HepG2 (cell line): ENCODE measurements around the gene USP27X. TPM values are rescaled to one million over a fixed set of nuclear protein-coding genes. Genes with fewer than 3 reads are reported as not detected.

Source experiments
- ARNTL ChIP-seq: sonication (generic); formaldehyde crosslinking; IDR thresholded peaks from 2 replicates; pipeline ENCODE4 v1.4.0; 2020; ENCODE audit warnings: mild to moderate bottlenecking, missing genetic modification reagents
- BRD4 ChIP-seq: sonication (generic); formaldehyde crosslinking; IDR thresholded peaks from 2 replicates; pipeline ENCODE4 v1.4.0; 2020; ENCODE audit warnings: missing genetic modification reagents
- CC2D1A ChIP-seq: sonication (generic); formaldehyde crosslinking; IDR thresholded peaks from 2 replicates; pipeline ENCODE4 v1.8.1; 2023; ENCODE audit warnings: mild to moderate bottlenecking, missing genetic modification reagents
- FLYWCH1 ChIP-seq: sonication (generic); formaldehyde crosslinking; IDR thresholded peaks from 2 replicates; pipeline ENCODE4 v1.8.1; 2023; ENCODE audit warnings: mild to moderate bottlenecking, missing genetic modification reagents
- GABPA ChIP-seq, 2 experiments: IDR thresholded peaks; 2 replicates each; pipeline ENCODE4 v1.6.1; 2011 to 2016; ENCODE audit warnings: low read depth in 2 of 2, low read length in 1 of 2, missing biosample characterization in 1 of 2, missing genetic modification characterization in 1 of 2
- MTA3 ChIP-seq: sonication (generic); formaldehyde crosslinking; IDR thresholded peaks from 2 replicates; pipeline ENCODE4 v1.4.0; 2020; ENCODE audit warnings: missing genetic modification reagents
- NFE2L1 ChIP-seq: sonication (generic); formaldehyde crosslinking; IDR thresholded peaks from 2 replicates; pipeline ENCODE4 v1.4.0; 2020; ENCODE audit warnings: missing genetic modification reagents, mild to moderate bottlenecking, borderline replicate concordance
- NFE2L2 ChIP-seq: fragments of 150-350 bp; IDR thresholded peaks from 2 replicates; pipeline ENCODE4 v1.6.1; 2014; ENCODE audit warnings: low read length
- NR2F2 ChIP-seq: IDR thresholded peaks from 2 replicates; pipeline ENCODE4 v1.6.1; 2012; ENCODE audit warnings: low read depth, inconsistent platforms, borderline replicate concordance
- PLRG1 ChIP-seq: fragments of 450-650 bp; conservative IDR thresholded peaks from 2 replicates; pipeline ENCODE4 v1.6.1; 2016
- PTBP1 ChIP-seq: fragments of 200-400 bp; formaldehyde crosslinking; IDR thresholded peaks from 2 replicates; pipeline ENCODE4 v1.6.1; 2018; ENCODE audit warnings: low read length, low read depth; ENCODE audit not compliant: poor library complexity, severe bottlenecking
- SMARCE1 ChIP-seq: fragments of 450-650 bp; IDR thresholded peaks from 2 replicates; pipeline ENCODE4 v1.6.1; 2017; ENCODE audit warnings: borderline replicate concordance
- ZNF234 ChIP-seq: sonication (generic); formaldehyde crosslinking; conservative IDR thresholded peaks from 2 replicates; pipeline ENCODE4 v1.5.1; 2020; ENCODE audit warnings: mild to moderate bottlenecking, missing genetic modification reagents
- ZNF3 ChIP-seq: IDR thresholded peaks from 2 replicates; pipeline ENCODE4 v1.7.0; 2017; ENCODE audit warnings: inconsistent platforms
- ZNF34 ChIP-seq: sonication (generic); formaldehyde crosslinking; IDR thresholded peaks from 2 replicates; pipeline ENCODE4 v1.4.0; 2020; ENCODE audit warnings: mild to moderate bottlenecking, missing genetic modification reagents, borderline replicate concordance
- polyA plus RNA-seq, 8 experiments: library from polyadenylated mRNA; depleted of rRNA in 3 of 8; stranded (reverse) in 7 of 8; unstranded in 1 of 8; fragments of >200 nt; fragmentation: Illumina TruSeq in 4 of 8; extraction: Trizol in 4 of 8; gene quantifications; 2 replicates each; pipeline versions ENCODE4 v1.2.1 to v1.2.3, GENCODE V29; 2011 to 2016; ENCODE audit warnings: low read depth in 4 of 8, missing spikeins in 1 of 8, mixed read lengths in 1 of 8; ENCODE audit not compliant: insufficient read depth in 1 of 8
- total RNA-seq, 5 experiments: library from RNA; depleted of rRNA; stranded (reverse); fragments of >200 nt; fragmentation: Illumina TruSeq; extraction: Trizol; gene quantifications; 2 replicates each; pipeline ENCODE4 v1.2.3, GENCODE V29; 2016; ENCODE audit warnings: low read depth in 1 of 5
- TF ChIP-seq, protein P1 (sequence below): sonication (generic); formaldehyde crosslinking; IDR thresholded peaks from 2 replicates; pipeline ENCODE4 v1.4.0; 2020; ENCODE audit warnings: missing genetic modification reagents, borderline replicate concordance
- TF ChIP-seq, protein P2 (sequence below): sonication (generic); formaldehyde crosslinking; IDR thresholded peaks from 2 replicates; pipeline ENCODE4 v1.4.0; 2020; ENCODE audit warnings: mild to moderate bottlenecking, missing genetic modification reagents, borderline replicate concordance
- TF ChIP-seq, protein P3 (sequence below): sonication (generic); formaldehyde crosslinking; IDR thresholded peaks from 2 replicates; pipeline ENCODE4 v1.8.0; 2022; ENCODE audit warnings: mild to moderate bottlenecking, missing genetic modification reagents
- TF ChIP-seq, protein P4 (sequence below): sonication (generic); formaldehyde crosslinking; IDR thresholded peaks from 2 replicates; pipeline ENCODE4 v1.9.0; 2022; ENCODE audit warnings: low read depth, missing genetic modification reagents
- TF ChIP-seq, protein P5 (sequence below): IDR thresholded peaks from 2 replicates; pipeline ENCODE4 v1.6.1; 2016; ENCODE audit warnings: low read depth, borderline replicate concordance
- TF ChIP-seq, protein P6 (sequence below): sonication (generic); formaldehyde crosslinking; IDR thresholded peaks from 2 replicates; pipeline ENCODE4 v1.9.0; 2021; ENCODE audit warnings: missing genetic modification reagents, borderline replicate concordance

USP27X gene
- total and polyA plus RNA-seq, 2 of the 13 experiments (the other 11 are each of a cell fraction or from before 2014, with no cell fraction given), result 7.2 to 9.7 TPM

DNA sequence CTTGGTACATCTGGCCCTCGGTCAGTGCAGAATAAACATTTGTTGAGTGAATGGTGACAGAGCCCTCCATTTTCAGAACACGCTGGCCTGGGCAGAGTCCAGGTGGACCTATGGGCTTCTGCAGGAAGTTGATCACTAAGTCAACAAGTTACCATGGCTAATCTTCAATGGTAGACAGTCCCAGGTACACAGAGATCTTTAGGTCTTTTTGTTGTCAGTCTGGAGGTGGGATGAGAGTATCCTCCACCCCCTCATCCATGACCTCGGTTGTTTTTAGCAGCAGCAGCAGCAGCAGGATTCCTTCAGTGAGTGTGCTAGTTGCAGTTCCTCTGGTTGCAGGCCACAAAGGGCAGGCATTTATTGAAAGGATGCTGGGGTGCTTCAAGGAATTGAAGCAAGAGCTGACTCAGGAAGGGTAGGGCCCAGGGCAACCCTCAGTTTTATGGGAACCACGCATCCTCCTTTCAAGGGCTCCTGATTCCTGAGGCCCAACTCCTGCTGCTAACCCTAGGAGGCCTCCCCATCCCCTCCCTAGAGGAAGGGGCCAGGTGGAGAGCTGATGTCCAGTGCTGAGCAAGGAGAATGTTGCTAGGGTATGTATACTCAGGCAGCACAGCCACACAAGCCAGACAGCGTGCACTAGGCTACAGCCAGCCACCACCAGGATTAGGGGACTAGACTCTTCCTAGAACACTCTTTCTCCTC is 1.7 kb upstream of the USP27X start (continued):
- no peak for TF ChIP-seq PLRG1
- no peak for TF ChIP-seq CC2D1A (CRISPR knock-in tag)
- TF ChIP-seq, protein P1, sequence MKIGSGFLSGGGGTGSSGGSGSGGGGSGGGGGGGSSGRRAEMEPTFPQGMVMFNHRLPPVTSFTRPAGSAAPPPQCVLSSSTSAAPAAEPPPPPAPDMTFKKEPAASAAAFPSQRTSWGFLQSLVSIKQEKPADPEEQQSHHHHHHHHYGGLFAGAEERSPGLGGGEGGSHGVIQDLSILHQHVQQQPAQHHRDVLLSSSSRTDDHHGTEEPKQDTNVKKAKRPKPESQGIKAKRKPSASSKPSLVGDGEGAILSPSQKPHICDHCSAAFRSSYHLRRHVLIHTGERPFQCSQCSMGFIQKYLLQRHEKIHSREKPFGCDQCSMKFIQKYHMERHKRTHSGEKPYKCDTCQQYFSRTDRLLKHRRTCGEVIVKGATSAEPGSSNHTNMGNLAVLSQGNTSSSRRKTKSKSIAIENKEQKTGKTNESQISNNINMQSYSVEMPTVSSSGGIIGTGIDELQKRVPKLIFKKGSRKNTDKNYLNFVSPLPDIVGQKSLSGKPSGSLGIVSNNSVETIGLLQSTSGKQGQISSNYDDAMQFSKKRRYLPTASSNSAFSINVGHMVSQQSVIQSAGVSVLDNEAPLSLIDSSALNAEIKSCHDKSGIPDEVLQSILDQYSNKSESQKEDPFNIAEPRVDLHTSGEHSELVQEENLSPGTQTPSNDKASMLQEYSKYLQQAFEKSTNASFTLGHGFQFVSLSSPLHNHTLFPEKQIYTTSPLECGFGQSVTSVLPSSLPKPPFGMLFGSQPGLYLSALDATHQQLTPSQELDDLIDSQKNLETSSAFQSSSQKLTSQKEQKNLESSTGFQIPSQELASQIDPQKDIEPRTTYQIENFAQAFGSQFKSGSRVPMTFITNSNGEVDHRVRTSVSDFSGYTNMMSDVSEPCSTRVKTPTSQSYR (CRISPR knock-in tag), result no peak
- TF ChIP-seq, protein P2, sequence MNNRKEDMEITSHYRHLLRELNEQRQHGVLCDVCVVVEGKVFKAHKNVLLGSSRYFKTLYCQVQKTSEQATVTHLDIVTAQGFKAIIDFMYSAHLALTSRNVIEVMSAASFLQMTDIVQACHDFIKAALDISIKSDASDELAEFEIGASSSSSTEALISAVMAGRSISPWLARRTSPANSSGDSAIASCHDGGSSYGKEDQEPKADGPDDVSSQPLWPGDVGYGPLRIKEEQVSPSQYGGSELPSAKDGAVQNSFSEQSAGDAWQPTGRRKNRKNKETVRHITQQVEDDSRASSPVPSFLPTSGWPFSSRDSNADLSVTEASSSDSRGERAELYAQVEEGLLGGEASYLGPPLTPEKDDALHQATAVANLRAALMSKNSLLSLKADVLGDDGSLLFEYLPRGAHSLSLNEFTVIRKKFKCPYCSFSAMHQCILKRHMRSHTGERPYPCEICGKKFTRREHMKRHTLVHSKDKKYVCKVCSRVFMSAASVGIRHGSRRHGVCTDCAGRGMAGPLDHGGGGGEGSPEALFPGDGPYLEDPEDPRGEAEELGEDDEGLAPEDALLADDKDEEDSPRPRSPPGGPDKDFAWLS, result no peak
- no peak for TF ChIP-seq FLYWCH1
- TF ChIP-seq ARNTL (CRISPR knock-in tag), result no peak
- TF ChIP-seq, protein P3, sequence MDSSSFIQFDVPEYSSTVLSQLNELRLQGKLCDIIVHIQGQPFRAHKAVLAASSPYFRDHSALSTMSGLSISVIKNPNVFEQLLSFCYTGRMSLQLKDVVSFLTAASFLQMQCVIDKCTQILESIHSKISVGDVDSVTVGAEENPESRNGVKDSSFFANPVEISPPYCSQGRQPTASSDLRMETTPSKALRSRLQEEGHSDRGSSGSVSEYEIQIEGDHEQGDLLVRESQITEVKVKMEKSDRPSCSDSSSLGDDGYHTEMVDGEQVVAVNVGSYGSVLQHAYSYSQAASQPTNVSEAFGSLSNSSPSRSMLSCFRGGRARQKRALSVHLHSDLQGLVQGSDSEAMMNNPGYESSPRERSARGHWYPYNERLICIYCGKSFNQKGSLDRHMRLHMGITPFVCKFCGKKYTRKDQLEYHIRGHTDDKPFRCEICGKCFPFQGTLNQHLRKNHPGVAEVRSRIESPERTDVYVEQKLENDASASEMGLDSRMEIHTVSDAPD (CRISPR knock-in tag), result no peak; the same call in 1 of the 2 replicates
- no peak for TF ChIP-seq NFE2L1 (CRISPR knock-in tag)
- no peak for TF ChIP-seq ZNF234 (CRISPR knock-in tag)
- TF ChIP-seq MTA3 (CRISPR knock-in tag), result no peak
- TF ChIP-seq ZNF34 (CRISPR knock-in tag), result no peak
- no peak for TF ChIP-seq GABPA (IDR thresholded peaks at IDR 0.05; ENCODE audit: low read depth, low read length)
- peak; percentile 70 for TF ChIP-seq GABPA (CRISPR knock-in tag; IDR thresholded peaks at IDR 0.05; ENCODE audit: low read depth)
- no peak for TF ChIP-seq NR2F2
- TF ChIP-seq PTBP1, result no peak
- no peak for TF ChIP-seq SMARCE1
- TF ChIP-seq, protein P4, sequence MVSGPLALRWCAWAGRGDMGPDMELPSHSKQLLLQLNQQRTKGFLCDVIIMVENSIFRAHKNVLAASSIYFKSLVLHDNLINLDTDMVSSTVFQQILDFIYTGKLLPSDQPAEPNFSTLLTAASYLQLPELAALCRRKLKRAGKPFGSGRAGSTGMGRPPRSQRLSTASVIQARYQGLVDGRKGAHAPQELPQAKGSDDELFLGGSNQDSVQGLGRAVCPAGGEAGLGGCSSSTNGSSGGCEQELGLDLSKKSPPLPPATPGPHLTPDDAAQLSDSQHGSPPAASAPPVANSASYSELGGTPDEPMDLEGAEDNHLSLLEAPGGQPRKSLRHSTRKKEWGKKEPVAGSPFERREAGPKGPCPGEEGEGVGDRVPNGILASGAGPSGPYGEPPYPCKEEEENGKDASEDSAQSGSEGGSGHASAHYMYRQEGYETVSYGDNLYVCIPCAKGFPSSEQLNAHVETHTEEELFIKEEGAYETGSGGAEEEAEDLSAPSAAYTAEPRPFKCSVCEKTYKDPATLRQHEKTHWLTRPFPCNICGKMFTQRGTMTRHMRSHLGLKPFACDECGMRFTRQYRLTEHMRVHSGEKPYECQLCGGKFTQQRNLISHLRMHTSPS (CRISPR knock-in tag), result no peak
- TF ChIP-seq, protein P5, sequence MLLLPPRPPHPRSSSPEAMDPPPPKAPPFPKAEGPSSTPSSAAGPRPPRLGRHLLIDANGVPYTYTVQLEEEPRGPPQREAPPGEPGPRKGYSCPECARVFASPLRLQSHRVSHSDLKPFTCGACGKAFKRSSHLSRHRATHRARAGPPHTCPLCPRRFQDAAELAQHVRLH (CRISPR knock-in tag), result no peak
- TF ChIP-seq ZNF3 (CRISPR knock-in tag), result no peak
- TF ChIP-seq BRD4 (CRISPR knock-in tag), result no peak
- TF ChIP-seq, protein P6, sequence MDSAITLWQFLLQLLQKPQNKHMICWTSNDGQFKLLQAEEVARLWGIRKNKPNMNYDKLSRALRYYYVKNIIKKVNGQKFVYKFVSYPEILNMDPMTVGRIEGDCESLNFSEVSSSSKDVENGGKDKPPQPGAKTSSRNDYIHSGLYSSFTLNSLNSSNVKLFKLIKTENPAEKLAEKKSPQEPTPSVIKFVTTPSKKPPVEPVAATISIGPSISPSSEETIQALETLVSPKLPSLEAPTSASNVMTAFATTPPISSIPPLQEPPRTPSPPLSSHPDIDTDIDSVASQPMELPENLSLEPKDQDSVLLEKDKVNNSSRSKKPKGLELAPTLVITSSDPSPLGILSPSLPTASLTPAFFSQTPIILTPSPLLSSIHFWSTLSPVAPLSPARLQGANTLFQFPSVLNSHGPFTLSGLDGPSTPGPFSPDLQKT (CRISPR knock-in tag), result no peak
- no peak for TF ChIP-seq NFE2L2
